ENCODE results near the gene CDK18.

DNA sequence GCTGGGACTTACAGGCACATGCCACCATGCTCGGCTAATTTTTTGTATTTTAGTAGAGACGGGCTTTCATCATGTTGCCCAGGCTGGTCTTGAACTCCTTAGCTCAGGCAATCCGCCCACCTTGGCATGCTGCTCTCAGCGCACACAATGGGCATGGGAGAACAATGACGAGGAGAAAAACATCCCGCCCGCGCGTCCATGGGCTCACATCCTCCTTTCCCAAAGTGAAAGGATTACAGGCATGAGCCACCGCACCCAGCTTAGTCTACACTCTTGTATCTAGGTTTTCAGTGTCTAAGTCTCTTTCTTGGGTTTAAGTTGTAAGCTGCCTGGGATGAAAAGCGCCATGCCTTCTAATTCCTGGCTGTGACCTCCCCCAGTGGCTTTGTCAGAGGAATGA is 37.9 kb downstream of the CDK18 start:
- TF ChIP-seq EP300 (IDR thresholded peaks at IDR 0.05; ENCODE audit: borderline replicate concordance in 1 of 2, low read depth in 2 of 2, low read length in 2 of 2) (no peak), POLR2A (IDR thresholded peaks at IDR 0.05; ENCODE audit: control extremely low read depth in 1 of 2, low read depth in 2 of 2, low read length in 2 of 2) (no peak), RAD21 (IDR thresholded peaks at IDR 0.05 in 1 of 2, conservative IDR thresholded peaks at IDR 0.05 in 1 of 2; ENCODE audit: low read depth in 2 of 2, low read length in 2 of 2) (no peak), BCL11A (IDR thresholded peaks at IDR 0.05; ENCODE audit: low read depth in 2 of 2, low read length in 2 of 2) (no peak), TAF1 (IDR thresholded peaks at IDR 0.05; ENCODE audit: low read depth, low read length) (no peak), CHD1 (IDR thresholded peaks at IDR 0.05; ENCODE audit: low read depth, low read length) (no peak), CBX5 (IDR thresholded peaks at IDR 0.05; ENCODE audit: low read depth, low read length) (no peak), TEAD4 (IDR thresholded peaks at IDR 0.05; ENCODE audit: low read depth, low read length) (no peak)
- TF ChIP-seq, protein P1, sequence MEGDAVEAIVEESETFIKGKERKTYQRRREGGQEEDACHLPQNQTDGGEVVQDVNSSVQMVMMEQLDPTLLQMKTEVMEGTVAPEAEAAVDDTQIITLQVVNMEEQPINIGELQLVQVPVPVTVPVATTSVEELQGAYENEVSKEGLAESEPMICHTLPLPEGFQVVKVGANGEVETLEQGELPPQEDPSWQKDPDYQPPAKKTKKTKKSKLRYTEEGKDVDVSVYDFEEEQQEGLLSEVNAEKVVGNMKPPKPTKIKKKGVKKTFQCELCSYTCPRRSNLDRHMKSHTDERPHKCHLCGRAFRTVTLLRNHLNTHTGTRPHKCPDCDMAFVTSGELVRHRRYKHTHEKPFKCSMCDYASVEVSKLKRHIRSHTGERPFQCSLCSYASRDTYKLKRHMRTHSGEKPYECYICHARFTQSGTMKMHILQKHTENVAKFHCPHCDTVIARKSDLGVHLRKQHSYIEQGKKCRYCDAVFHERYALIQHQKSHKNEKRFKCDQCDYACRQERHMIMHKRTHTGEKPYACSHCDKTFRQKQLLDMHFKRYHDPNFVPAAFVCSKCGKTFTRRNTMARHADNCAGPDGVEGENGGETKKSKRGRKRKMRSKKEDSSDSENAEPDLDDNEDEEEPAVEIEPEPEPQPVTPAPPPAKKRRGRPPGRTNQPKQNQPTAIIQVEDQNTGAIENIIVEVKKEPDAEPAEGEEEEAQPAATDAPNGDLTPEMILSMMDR (IDR thresholded peaks at IDR 0.05; ENCODE audit: control extremely low read depth in 1 of 3, insufficient read depth in 1 of 3, low read depth in 1 of 3, low read length in 3 of 3): no peak
- TF ChIP-seq, protein P2, sequence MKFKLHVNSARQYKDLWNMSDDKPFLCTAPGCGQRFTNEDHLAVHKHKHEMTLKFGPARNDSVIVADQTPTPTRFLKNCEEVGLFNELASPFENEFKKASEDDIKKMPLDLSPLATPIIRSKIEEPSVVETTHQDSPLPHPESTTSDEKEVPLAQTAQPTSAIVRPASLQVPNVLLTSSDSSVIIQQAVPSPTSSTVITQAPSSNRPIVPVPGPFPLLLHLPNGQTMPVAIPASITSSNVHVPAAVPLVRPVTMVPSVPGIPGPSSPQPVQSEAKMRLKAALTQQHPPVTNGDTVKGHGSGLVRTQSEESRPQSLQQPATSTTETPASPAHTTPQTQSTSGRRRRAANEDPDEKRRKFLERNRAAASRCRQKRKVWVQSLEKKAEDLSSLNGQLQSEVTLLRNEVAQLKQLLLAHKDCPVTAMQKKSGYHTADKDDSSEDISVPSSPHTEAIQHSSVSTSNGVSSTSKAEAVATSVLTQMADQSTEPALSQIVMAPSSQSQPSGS (IDR thresholded peaks at IDR 0.05; ENCODE audit: low read length): no peak
- TF ChIP-seq, protein P3, sequence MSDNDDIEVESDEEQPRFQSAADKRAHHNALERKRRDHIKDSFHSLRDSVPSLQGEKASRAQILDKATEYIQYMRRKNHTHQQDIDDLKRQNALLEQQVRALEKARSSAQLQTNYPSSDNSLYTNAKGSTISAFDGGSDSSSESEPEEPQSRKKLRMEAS (IDR thresholded peaks at IDR 0.05): no peak
- TF ChIP-seq, protein P4, sequence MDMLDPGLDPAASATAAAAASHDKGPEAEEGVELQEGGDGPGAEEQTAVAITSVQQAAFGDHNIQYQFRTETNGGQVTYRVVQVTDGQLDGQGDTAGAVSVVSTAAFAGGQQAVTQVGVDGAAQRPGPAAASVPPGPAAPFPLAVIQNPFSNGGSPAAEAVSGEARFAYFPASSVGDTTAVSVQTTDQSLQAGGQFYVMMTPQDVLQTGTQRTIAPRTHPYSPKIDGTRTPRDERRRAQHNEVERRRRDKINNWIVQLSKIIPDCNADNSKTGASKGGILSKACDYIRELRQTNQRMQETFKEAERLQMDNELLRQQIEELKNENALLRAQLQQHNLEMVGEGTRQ (IDR thresholded peaks at IDR 0.05; ENCODE audit: low read length): no peak
- TF ChIP-seq, protein P5, sequence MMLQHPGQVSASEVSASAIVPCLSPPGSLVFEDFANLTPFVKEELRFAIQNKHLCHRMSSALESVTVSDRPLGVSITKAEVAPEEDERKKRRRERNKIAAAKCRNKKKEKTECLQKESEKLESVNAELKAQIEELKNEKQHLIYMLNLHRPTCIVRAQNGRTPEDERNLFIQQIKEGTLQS (IDR thresholded peaks at IDR 0.05; ENCODE audit: insufficient read depth, low read depth, low read length): no peak
